ENCODE results near the gene MTG2. TPM values are rescaled to one million over a fixed set of nuclear protein-coding genes. Genes with fewer than 3 reads are reported as not detected.

Gene MTG2
- total and polyA plus RNA-seq, 2 experiments from 2014 or later: 11.3 to 11.7 TPM

- Histone ChIP-seq H3K79me2 (replicated peaks; ENCODE audit: insufficient read depth) (no peaks in the 10 kb centered on the region), H3K4me2 (no peak overlapping the region), H2AFZ (no peak overlapping the region), H3K27me3 (ENCODE audit: insufficient read depth) (peaks cover 41% of the 10 kb centered on the region), H3K4me3 (no peak overlapping the region), H3K9me2 (ENCODE audit: insufficient read depth) (no peaks in the 10 kb centered on the region), H3K4me1 (ENCODE audit: insufficient read depth) (peaks cover 12% of the 10 kb centered on the region), H4K20me1 (replicated peaks; ENCODE audit: insufficient read depth) (no peaks in the 10 kb centered on the region; the same call in 1 of the 2 replicates), H3K27ac (ENCODE audit: low read depth) (no peak overlapping the region), H3K36me3 (ENCODE audit: insufficient read depth) (no peaks in the 10 kb centered on the region), H3F3A (replicated peaks; ENCODE audit: low read depth) (no peaks in the 10 kb centered on the region)
- DNase-seq (ENCODE audit: low spot score) (no peak), ATAC-seq (no peak)
- H3K4me1 Mint-ChIP-seq: peaks cover 21% of the 10 kb centered on the region
- H3K27me3 Mint-ChIP-seq (ENCODE audit: insufficient read depth, low read depth, poor library complexity): peaks cover 33% of the 10 kb centered on the region
- H3K27ac Mint-ChIP-seq: no peak overlapping the region
- TF ChIP-seq ZNF114 (CRISPR knock-in tag; IDR thresholded peaks at IDR 0.05) (no peak), REST (IDR thresholded peaks at IDR 0.05; ENCODE audit: unreplicated experiment) (no peak), ZNF462 (CRISPR knock-in tag; IDR thresholded peaks at IDR 0.05) (no peak), CTCF (conservative IDR thresholded peaks at IDR 0.05; ENCODE audit: low read depth in 2 of 2) (no peak), EZH2phosphoT487 (IDR thresholded peaks at IDR 0.05; ENCODE audit: unreplicated experiment) (no peak), STAT1 (IDR thresholded peaks at IDR 0.05; ENCODE audit: unreplicated experiment) (no peak), JUNB (IDR thresholded peaks at IDR 0.05; ENCODE audit: unreplicated experiment) (no peak), NANOG (IDR thresholded peaks at IDR 0.05; ENCODE audit: borderline replicate concordance) (no peak), ETS1 (IDR thresholded peaks at IDR 0.05) (no peak), CREB1 (CRISPR knock-in tag; IDR thresholded peaks at IDR 0.05; ENCODE audit: low read depth) (no peak), POLR2AphosphoS5 (IDR thresholded peaks at IDR 0.05; ENCODE audit: low read depth) (no peak), EZH2 (IDR thresholded peaks at IDR 0.05; ENCODE audit: low read depth, unreplicated experiment) (no peak), ZNF331 (CRISPR knock-in tag; IDR thresholded peaks at IDR 0.05; ENCODE audit: low read depth) (no peak)
- H3K4me3 Mint-ChIP-seq: no peak overlapping the region
- H3K36me3 Mint-ChIP-seq (ENCODE audit: low read depth): no peaks in the 10 kb centered on the region; the same call in 2 of the 3 replicates
- H3K9me3 Mint-ChIP-seq: no peaks in the 10 kb centered on the region
These were observed 39.5 kb downstream of the MTG2 start for GRCh38 chr20:62222266-62222850.

Data from GM23338 (cell line).